ENCODE measurements around the gene ZNF396. TPM values are rescaled to one million over a fixed set of nuclear protein-coding genes. Genes with fewer than 3 reads are reported as not detected.

The ZNF396 gene
- total RNA-seq = 2.8 and 3.0 TPM in 2 replicates

DNA sequence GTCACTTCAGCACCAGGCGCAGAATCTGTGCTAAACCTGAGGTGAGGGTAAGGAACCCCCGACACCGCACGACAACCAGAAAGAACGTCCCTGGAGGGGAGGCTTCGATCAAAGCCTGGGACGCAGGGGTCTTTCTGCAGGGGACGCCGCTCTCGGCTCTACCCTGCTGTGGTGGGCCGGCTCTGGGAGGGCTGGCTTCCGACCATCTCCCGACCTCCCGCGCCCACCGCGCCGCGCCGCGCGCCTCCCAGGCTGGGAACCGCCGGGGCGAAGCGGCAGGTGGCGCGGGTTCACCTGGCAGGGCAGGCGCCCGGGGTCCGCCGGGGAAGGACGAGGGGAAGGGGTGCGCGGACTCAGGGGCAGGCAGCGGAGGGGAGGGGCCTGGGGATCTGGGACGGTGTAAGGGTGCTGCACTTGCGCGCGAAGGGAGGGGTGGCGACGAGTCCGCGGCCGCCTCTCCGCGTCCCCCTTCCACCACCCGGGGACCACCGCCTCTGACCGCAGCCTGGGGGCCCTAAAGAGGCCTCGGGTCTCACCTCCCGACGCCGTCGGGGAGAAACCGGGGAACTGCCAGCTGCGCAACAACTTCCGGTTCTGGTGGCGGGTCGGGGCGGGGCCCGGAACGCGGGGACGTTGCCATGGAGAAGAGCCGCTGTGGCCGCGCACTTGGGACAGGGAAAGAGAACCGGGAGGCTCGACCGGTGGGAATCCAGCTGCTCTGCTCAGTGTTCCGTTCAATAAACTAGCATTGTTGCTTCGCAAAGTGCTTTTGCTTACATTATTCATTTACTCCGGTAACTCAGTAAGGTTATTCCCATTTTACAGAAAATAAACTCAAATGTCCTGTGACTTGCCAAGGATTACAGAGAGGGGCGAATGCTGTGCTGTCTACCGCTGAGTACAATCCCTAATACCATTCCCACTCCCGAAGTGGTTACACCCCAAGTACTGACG lies at the start of gene ZNF396:
Gene ZNF396 (minus strand): TSS at position 596 of the 954 bp plus-strand sequence. CDS start 3,045 bp downstream, outside the sequence.

GRCh38 chr18:35343936-35344735 lies 33.0 kb downstream of the ZNF396 start, which contains the start of gene ZNF24:
Gene ZNF24, minus strand, starts transcription at chr18:35344420. Its CDS starts 3,770 bp downstream, at chr18:35340650.

Other genes starting within 250 kb of the ZNF396 start
- gene ZNF397, start 136.3 kb downstream of the ZNF396 start, total RNA-seq = 25.0 and 30.3 TPM in 2 replicates
- 21.7 and 31.7 TPM in 2 replicates for gene ZSCAN30, start 87.1 kb downstream of the ZNF396 start, total RNA-seq
- gene ZNF24, start 32.9 kb downstream of the ZNF396 start, total RNA-seq = 19.7 and 27.3 TPM in 2 replicates
- 3.5 and 3.6 TPM in 2 replicates for gene INO80C, start 120.6 kb upstream of the ZNF396 start, total RNA-seq
- 42.8 and 48.4 TPM in 2 replicates for gene GALNT1, start 204.4 kb upstream of the ZNF396 start, total RNA-seq